Measurements from ENCODE around the gene JSRP1.

The JSRP1 gene

GRCh38 chr19:2251106-2252054, 4.8 kb downstream of the JSRP1 start:
- no peak overlapping the region for H3K4me3 ChIP-seq (ENCODE audit: low read depth, low read length)
- TF ChIP-seq CTCF (IDR thresholded peaks at IDR 0.05; ENCODE audit: insufficient read depth, low read depth, low read length, missing control alignments) = no peak
- DNase-seq (ENCODE audit: low read depth) = no peak

GRCh38 chr19:2250766-2251105, 5.5 kb downstream of the JSRP1 start:
- no peak for TF ChIP-seq CTCF (IDR thresholded peaks at IDR 0.05; ENCODE audit: insufficient read depth, low read depth, low read length, missing control alignments)
- no peak for DNase-seq (ENCODE audit: low read depth)
- no peak overlapping the region for H3K4me3 ChIP-seq (ENCODE audit: low read depth, low read length)

- no peak for DNase-seq (ENCODE audit: low read depth)
- H3K4me3 ChIP-seq (ENCODE audit: low read depth, low read length) = no peak overlapping the region
- no peak for TF ChIP-seq CTCF (IDR thresholded peaks at IDR 0.05; ENCODE audit: insufficient read depth, low read depth, low read length, missing control alignments)
Measured at GRCh38 chr19:2249880-2250765, 6.1 kb downstream of the JSRP1 start.

GRCh38 chr19:2249010-2249866, 7.0 kb downstream of the JSRP1 start, which contains the start of gene AMH:
TSS of gene AMH (plus strand) at chr19:2249323. CDS start at chr19:2249333, 10 bp downstream.
- TF ChIP-seq CTCF (IDR thresholded peaks at IDR 0.05; ENCODE audit: insufficient read depth, low read depth, low read length, missing control alignments) = no peak
- no peak within 1 kb of the TSS for H3K4me3 ChIP-seq (ENCODE audit: low read depth, low read length)
- no peak for DNase-seq (ENCODE audit: low read depth)

- no peak overlapping the region for H3K4me3 ChIP-seq (ENCODE audit: low read depth, low read length)
- no peak for DNase-seq (ENCODE audit: low read depth)
- TF ChIP-seq CTCF (IDR thresholded peaks at IDR 0.05; ENCODE audit: insufficient read depth, low read depth, low read length, missing control alignments) = no peak
Measured at GRCh38 chr19:2248136-2249009, 7.8 kb downstream of the JSRP1 start.

Data from GM12865 (cell line).